PC-9 (cell line): ENCODE results near the gene MTHFD1L.

Source experiments
- EZH2 ChIP-seq: fragments of 200-600 bp; sonication (generic); IDR thresholded peaks from 2 replicates; pipeline ENCODE4 v1.8.0; 2017; ENCODE audit warnings: antibody characterized with exemption, low read depth
- TF ChIP-seq, protein P1 (sequence below): fragments of 200-600 bp; sonication (generic); conservative IDR thresholded peaks from 2 replicates; pipeline ENCODE4 v1.6.1; 2017; ENCODE audit warnings: mixed run types, antibody characterized with exemption, mild to moderate bottlenecking, moderate library complexity

DNA sequence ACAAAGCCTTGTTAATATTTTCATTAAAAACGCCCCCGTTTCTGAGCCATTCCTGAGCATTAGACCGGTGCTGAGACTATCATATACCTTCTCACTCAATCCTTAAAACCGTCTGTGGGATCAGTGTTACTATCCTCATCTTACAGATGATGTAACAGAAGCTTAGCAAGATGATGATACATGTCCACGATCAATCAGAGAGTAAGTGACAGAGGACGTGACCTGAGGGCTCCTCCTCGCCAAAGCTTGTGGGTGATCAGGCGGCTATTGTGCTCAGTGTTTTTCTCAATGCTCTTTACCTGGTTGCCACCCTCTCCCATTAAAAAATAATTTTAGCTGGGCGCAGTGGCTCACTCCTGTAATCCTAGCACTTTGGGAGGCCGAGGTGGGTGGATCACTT is 113.1 kb downstream of the MTHFD1L start:
- TF ChIP-seq, protein P1, sequence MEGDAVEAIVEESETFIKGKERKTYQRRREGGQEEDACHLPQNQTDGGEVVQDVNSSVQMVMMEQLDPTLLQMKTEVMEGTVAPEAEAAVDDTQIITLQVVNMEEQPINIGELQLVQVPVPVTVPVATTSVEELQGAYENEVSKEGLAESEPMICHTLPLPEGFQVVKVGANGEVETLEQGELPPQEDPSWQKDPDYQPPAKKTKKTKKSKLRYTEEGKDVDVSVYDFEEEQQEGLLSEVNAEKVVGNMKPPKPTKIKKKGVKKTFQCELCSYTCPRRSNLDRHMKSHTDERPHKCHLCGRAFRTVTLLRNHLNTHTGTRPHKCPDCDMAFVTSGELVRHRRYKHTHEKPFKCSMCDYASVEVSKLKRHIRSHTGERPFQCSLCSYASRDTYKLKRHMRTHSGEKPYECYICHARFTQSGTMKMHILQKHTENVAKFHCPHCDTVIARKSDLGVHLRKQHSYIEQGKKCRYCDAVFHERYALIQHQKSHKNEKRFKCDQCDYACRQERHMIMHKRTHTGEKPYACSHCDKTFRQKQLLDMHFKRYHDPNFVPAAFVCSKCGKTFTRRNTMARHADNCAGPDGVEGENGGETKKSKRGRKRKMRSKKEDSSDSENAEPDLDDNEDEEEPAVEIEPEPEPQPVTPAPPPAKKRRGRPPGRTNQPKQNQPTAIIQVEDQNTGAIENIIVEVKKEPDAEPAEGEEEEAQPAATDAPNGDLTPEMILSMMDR: no peak
- no peak for TF ChIP-seq EZH2
